Activated T-cell treated with anti-CD3 and anti-CD28 coated beads, Interleukin-2, amount 50 U/mL, for 48 hours (primary cell): ENCODE measurements around the gene MPZL3.

Experiments used
- DNase-seq, 2 experiments: peaks; one replicate each; pipeline ENCODE4 v3.0.0-alpha.2; 2020

MPZL3 gene

DNA sequence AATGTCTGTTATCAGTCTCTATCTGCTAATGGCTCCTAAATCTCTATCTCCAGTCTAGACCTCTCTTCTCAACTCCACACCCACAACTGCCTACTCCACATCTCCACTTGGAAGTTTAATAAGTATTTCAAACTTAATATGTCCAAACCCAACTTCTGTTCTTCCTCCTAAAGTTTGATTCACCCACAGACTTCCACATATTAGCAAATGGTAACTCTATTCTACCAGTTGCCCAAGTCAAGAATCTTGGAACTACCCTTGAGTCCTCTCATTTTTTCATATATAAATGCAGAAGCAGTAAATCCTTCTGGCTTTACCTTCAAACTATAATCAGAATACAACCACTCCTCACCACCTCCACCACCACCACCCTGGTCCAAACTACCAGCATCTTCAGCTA lies 20.7 kb downstream of the MPZL3 start:
- DNase-seq = peak in 1 of 2 experiments; percentile 12

DNA sequence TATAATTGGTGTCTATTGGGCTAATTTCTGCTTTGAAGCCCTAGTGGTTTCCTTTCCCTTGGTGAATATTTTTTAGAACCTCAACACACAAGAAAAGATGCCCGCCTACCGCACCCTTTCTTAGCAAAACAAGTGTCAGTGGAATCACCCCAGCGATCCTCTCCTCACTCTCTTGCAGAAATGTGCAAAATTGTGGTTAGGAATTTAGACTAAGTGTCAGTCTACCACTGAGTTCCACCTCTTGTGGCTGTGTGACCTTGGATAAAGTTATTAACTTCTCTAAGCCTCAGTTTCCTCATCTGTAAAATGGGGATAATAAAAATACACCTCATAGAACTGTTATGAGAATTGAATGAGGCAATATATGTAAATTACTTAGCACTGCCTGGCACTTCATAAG lies 22.1 kb downstream of the MPZL3 start:
- peak; percentile 32 to 39 for DNase-seq

DNA sequence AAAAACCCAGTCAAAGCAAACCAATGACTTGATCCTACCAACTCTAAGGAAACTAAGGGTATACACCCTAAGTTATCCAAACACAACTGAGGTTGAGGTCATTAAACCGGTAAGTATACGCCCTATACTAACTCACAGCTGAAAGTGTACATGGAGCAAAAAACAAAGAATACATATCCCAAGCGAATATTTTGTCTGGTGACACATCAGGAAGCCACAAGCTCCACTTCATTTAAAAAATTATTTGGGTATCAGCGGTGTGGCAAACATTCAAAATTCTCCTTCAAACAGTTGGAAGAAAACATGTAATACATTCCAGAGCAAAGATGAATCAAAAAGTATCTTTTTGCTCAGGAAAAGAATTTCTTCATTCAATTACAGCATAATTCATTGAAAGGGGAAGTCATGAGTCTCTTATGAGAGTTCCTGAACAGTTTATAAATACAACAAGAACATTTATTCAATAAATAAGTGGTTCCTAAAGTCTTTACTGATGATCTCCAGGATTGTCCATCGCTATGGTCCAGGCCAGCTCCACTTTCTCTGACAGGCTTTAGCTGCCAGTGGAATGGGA lies 22.8 kb downstream of the MPZL3 start:
- DNase-seq = no peak

DNA sequence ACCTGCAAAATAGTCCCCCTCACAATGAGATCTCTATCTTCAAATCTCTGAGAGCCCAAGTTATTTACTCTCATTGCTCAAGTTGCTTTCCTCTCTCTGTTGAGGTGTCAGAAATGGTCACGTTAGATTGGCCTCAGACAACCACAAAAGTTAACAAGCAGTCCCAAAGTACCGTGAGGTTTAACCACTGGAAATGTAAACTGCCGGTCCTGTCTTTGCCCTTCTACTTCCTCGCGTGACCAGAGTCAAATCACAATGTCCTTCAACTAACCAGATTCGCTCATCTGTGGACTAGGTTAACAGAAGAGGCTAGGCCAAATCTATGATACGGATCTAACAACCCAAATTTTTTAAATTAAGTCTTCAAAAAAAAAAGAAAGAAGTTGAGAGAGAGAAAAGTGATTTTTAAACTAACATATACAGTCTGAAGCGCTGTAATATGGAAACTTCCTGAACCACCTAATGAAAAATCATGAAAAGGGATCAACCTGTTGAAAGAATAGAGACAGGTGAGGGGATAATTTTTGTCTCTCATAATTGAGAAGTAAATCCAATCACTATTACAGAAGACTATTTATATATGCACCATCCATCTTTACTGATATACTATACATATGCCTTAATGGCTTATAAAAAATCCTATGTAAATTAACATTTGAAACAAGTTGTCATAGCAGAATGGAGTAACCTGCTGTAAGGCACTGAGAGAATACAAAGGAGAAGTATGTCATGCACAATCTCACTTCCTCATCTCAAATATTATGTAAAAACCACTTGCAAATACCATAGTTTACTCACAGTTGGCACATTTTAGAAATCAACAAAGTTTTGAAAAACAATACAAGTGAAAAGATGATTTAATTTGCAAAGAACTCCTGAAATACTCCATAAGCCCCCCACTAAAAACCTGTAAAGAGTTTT lies 24.0 kb downstream of the MPZL3 start:
- DNase-seq = peak; percentile 29 to 39

DNA sequence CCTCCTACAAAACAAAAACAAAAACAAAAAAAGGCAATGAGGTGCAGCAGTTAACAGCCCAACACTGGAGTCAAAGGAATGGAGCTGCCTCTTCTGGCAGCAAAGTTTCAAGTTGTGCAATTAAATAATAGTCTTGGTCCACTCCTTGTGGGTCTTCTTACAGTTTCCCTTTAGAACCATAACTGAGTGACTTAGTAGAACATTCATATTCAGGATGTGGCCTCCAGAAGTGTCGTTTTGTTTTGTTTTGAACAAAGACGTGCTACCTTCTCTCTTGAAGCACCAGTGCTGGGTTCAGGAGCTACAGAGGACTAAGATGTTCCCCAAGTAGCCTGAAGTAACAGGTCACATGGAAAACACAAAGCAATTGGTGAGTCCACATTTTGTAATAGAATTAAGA lies 25.4 kb downstream of the MPZL3 start:
- peak; percentile 17 to 18 for DNase-seq

DNA sequence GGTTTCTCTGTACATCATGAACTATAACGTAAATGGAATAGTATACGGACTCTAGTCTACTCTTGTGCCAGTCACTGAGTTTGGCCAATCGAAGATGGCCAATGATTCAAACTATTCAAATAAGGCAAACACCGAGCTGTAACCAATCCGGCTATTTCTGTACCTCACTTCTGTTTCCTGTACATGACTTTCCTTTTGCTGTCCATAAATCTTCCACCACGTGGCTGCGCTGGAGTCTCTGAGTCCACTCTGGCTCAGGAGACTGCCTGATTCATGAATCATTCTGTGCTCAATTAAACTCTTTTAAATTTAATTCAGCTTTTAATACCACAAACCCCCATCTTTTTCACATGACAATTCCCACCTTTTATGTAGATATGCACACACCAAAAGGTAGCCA lies 25.9 kb downstream of the MPZL3 start:
- peak; percentile 30 to 41 for DNase-seq

DNA sequence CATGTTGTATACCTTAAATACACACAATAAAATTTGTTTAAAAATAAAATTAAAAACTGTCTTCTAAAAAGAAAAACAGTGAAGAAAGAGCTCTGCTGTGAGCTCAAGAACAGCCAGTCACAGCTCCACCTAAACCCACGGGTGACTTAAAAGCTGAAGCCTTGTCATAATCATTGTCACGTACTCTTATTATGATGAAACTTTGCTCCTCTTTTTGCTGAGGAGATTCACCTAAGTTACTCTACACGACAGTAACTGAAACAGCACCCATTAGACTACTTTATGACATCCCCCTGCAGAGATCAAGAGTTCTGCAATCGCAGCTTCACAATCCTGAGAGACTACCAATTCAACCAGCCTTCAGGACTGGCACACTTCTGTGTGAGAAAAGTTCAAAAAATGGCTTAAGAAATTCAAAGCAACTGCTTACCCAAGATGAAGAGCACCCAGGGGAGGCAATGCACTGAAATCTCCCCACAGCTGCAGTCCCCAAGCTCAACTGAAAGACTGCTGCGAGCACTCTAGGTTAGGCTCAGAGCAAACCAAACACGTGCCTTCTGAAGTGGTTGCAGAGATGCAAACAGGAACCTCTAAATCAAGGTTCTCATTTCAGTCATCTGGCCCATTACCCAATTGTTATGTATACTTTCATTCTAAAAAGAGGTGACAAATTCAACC lies 27.5 kb downstream of the MPZL3 start, which contains the start of gene JAML:
Gene JAML, minus strand, starts transcription at position 501 of the 678 bp plus-strand sequence. CDS start 10,145 bp downstream, outside the sequence.
- peak; percentile 71 to 76 for DNase-seq

DNA sequence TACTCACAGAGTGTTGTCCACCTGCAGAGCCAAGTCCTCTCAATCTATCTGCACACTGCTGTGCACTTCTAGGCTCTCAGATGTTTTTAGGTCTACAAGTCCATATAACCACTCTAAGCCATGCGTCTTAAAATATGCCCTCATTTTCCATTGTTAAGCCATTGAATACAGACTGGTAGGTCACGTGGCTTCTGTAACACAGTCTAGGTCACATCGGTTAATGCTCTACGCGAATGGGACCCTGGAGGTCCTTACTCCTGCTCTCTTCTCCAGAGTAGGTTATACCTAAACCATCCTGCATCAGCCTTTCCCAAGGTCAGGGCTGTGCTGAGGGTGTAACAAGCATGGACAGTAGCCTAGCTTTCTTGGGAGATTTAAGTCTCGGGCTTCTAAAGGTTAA lies 28.2 kb downstream of the MPZL3 start:
- DNase-seq = peak; percentile 63

DNA sequence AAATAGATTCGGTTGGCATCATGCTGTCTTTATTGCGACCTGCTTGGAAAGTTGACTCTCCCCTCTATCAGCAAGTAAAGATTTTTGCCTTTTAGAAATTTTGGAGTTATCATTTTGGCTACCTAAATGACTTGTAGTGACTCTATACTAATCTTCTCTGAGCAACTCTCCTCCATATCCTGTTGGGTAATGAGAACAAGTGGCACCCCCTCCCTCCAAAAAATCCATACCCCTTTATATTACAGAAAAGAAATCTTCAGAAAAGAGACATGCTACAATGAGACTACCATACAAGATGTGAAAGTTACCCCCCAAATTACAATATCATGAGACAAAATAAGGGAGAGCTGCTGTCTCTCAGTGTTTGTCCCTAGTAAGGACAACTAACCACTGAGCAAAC lies 28.6 kb downstream of the MPZL3 start:
- peak in 1 of 2 experiments; percentile 4 for DNase-seq

DNA sequence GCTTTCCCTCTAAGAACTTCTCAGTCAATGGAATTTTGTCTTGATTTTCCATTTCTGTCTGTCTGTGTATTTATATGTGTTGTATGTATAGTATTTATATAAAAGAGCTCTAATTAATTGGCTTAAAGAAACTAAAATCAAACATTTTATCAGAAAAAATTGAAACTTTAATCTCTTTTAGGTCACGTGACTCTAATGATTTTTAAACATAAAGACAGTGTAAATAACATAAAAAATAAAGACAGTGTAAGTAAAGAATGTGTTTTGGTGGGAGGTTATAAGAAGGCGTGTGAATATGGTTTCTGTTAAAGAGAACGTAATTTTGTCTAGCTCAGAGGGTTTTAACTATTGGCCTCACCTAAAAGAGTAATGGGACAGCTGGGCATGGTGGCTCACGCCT lies 29.7 kb downstream of the MPZL3 start:
- DNase-seq = no peak

DNA sequence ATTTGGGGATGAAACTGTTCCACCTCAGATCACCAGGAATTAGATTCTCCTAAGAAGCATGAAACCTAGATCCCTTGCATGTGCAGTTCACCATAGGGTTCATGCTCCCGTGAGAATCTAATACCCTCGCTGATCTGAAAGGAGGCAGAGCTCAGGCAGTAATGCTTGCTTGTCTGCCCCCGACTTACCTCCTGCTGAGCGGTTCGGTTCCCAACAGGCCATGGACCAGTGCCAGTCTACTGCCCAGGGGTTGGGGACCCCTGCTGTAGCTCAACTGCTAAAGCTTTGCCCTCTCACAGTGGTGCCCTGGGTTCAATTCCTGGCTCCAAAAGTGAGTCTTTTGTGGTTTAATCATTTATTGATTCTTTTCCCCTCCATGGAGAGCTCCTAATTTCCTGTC lies 30.7 kb downstream of the MPZL3 start:
- DNase-seq = peak; percentile 48 to 52

DNA sequence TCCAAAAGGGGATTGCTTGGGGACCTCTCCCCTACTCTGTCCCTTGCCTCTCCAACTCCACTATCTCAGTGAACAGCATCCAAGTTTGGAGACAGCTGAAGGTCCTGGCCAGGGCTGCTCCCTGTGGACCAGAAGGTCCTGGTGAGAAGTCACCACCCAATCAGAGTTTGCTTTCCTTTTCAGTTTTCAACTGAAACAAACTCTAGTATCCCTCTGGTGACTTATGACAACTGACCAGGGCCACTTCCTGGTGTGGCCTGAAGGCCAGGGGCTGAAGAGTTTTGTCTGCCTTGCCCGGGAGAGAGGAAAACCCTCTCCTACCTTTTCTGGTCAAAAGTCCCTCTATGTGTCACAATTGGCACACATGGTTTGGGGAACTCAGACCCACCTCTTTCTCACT lies 32.4 kb downstream of the MPZL3 start:
- peak in 1 of 2 experiments; percentile 51 for DNase-seq

DNA sequence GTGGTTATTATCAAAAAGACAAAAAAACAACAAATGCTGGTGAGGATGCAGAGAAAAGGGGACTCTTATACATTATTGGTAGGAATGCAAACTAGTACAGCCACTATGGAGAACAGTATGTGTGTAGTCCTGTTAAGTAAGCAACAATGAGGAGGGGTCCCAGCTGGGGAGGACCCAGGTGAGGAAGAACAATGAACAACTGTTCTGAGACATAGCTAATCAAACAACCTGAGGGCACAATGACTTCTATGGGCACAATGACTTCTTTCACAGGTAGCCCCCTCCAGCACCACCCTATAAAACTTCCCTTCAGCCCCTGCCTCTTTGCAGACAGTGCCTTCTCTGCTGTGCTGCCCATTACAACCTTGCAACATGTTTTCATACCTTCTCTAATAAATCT lies 32.9 kb downstream of the MPZL3 start:
- DNase-seq = no peak

DNA sequence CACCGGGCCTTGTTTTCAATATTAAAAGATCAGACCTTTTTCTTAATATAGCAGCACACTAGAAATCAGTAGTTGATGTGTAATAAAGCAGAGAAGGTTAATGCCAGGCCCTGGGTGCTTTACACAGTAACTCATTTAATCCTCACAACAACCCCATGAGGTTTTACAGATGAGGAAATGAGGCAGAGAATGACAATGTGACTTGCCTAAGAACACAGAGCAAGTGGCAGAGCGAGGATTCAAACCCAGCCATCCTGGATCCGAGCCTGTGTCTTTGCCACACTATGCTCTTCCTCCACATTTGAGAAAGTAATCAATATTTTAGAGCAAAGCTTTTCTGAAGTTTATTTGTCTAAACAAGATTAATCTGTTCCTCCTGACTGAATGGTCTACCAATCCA lies 34.6 kb downstream of the MPZL3 start:
- DNase-seq = peak; percentile 59 to 65

DNA sequence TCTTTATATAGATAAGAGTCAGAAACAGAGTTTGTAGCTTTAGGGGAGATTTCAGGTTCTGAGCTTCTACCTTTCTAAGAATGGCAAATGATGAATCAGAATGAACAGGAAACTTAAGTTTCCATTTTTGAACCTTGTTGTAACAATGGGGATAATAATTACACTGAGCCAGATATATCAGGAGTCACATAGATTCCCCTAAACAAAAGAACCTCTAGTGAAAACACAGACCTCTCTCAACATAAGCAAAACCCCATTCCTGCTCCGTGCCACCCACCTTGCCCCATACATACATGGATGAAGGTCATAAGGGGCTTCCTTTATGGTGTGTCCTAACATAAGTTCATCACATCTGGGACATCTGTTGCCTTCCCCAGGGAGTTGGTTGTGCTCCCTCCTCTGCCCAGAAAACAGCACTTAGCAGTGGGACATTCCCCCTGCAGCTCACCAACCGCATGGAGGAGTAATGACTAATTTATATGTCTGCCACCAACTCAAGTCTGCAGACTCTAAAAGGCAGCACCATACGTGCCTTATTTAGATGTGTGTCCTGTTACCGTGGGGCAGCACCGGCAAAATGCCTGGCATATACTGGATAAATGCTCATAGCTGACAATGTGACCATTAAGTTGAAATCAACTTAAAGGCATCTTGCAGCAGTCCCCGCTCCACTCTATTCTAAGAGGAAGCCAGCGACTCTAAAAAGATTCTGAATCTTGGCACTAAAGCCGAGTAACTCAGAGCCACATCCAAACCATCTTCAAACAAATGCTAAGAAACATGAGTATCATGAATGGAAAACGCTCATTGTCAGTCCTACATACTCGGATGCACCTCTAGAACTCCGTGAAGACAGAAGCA lies 35.3 kb downstream of the MPZL3 start:
- peak; percentile 81 to 82 for DNase-seq

DNA sequence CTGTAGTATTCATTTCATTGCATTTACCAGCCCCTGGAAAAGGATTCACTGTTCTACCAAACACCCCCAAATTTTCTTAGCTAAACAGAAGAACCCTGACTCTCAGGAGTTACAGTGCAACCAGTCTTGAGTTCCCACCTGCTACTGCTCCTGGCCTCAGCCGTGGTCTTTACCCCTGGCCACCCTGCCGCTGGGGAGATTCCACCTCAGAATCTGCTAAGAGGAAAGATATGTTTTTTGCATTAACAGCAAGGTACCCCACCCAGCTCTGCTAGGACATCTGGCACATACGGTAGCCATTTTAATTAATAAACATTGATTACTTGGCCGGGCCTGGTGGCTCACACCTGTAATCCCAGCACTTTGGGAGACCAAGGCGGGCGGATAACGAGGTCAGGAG lies 36.4 kb downstream of the MPZL3 start:
- no peak for DNase-seq

DNA sequence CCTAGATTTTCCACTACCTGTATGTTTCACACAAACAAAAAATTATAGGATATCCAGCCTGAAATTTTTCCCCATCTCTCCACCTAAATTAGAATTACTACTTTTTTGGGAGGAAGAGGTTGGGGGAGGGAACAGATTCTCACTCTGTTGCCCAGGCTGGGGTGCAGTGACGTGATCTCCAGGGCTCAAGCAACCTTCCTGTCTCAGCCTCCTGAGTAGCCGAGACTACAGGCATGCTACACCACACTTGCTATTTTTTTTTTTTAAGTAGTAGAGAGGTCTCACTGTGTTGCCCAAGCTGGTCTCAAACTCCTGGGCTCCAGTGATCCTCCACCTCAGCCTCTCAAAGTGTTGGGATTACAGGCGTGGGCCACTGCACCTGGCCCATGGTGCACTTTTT lies 36.9 kb downstream of the MPZL3 start:
- no peak for DNase-seq

DNA sequence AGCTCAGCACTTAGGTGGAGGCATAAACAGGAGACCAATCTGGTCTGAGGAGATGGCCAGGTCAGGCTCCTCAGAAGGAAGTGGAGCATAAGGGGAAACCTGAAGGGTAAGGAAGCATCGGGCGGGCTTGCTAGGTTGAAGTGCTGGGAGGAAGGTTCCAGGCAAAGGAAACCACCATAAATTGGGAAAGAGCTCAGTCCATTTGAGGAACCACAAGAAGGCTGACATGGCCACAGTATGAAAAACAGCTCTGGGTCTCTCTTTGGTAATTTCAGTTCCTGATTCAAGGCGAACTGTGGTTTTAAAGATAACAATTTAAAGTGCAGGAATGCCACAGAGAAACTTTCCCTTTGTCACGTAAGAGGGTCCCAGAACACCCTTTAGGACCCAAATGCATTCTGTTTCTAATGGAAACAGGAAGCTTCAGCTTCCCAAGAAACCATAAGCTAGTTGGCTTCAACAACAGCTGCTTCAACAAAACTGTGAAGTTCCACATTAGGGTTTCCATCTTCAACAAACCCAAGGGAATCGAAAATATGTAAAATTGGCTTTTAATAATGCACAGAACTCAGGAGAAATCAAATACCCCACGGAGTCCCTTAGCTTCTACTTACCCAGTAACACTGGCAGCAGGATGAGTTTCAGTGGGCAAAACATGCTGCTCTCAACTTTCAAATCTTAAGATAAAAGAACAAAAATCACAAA lies 37.8 kb downstream of the MPZL3 start:
- peak in 1 of 2 experiments; percentile 28 for DNase-seq

DNA sequence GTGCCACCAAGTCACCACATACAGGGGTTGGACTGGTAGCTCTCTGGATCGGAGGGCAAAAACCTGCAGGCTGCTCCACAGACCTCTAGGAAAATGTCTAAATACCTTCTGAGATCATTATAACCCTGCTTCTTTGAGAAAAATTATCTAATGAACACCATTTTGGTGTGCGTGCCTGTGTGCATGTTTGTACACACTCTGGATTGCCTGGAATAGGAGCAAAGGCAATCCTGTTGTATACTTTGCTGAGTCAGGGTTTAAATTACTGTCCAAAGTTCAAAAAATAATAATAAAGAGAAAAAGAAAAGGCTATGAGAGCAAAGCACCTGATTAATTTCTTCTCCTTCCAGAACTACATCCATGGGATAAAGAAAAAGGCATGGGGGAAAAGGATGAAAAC lies 38.4 kb downstream of the MPZL3 start:
- DNase-seq = peak in 1 of 2 experiments; percentile 16

DNA sequence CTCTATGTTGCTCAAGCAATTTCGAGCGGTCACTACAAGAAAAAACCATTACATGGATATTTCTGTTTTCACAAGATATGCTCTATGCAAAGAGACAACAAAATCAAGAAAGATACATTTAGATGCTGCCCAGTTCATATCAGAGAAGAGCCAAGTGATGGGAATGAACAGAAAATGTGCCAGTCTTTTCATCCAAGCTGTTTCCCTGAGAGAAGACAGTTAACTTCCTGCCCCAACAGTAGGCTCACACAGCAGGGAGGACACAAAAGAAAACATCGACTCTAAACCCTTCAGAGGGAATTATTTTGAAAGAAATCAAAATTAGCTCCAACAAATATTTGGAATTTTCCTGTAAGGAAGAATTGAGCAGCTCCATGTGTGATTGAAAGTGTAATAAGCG lies 39.0 kb downstream of the MPZL3 start:
- DNase-seq = no peak

DNA sequence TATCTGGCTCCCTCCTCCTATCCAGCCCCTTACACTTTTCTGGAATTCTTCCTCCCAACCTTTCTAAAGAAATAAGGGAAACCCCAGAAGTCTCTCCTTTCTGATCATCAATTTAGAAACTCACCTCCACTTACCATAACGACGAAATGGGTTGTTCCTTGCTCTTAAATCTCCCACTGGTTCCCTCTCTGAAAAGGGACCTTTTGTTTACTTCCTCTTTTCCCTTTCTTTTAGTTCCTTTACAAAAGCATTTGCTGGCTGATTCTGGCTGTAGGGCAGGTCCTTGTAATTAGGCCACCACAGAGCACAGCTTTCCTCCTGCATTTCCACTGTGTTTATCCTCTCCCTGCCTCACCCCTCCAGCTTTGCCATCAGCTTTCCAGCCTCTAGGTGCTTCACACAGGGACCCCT lies 39.4 kb downstream of the MPZL3 start:
- DNase-seq = peak in 1 of 2 experiments; percentile 16
